PC-9 (cell line): ENCODE measurements around the gene AP2A1.

ENCODE experiments used
- EZH2 ChIP-seq: fragments of 200-600 bp; sonication (generic); IDR thresholded peaks from 2 replicates; pipeline ENCODE4 v1.8.0; 2017; ENCODE audit warnings: antibody characterized with exemption, low read depth
- TF ChIP-seq, protein P1 (sequence below): fragments of 200-600 bp; sonication (generic); conservative IDR thresholded peaks from 2 replicates; pipeline ENCODE4 v1.6.1; 2017; ENCODE audit warnings: mixed run types, antibody characterized with exemption, mild to moderate bottlenecking, moderate library complexity

DNA sequence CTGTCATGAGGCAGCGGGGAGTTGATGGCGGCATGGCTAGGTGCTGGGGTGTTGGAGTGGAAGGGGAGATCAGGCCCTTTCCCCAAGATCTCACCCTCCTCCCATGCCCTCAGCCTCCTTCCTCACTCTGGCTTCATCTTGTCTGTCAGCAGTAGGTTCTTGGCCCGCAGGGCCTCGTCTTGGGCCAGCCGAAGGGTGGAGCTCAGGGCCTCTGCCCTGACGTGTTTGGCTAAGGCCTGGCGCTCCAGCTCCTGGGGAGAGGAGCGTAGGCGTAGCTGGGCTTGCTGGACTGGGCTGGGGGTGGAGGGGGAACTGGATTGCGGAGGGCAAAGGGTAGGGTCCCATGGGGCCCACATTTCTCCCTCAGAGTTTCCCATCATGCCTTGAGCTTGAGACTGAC is 26.9 kb upstream of the AP2A1 start:
- TF ChIP-seq, protein P1, sequence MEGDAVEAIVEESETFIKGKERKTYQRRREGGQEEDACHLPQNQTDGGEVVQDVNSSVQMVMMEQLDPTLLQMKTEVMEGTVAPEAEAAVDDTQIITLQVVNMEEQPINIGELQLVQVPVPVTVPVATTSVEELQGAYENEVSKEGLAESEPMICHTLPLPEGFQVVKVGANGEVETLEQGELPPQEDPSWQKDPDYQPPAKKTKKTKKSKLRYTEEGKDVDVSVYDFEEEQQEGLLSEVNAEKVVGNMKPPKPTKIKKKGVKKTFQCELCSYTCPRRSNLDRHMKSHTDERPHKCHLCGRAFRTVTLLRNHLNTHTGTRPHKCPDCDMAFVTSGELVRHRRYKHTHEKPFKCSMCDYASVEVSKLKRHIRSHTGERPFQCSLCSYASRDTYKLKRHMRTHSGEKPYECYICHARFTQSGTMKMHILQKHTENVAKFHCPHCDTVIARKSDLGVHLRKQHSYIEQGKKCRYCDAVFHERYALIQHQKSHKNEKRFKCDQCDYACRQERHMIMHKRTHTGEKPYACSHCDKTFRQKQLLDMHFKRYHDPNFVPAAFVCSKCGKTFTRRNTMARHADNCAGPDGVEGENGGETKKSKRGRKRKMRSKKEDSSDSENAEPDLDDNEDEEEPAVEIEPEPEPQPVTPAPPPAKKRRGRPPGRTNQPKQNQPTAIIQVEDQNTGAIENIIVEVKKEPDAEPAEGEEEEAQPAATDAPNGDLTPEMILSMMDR: no peak
- no peak for TF ChIP-seq EZH2
